Sigmoid colon (tissue), 7 donors: ENCODE measurements around the gene UROC1. TPM values are rescaled to one million over a fixed set of nuclear protein-coding genes. Genes with fewer than 3 reads are reported as not detected.
A peak's percentile ranks its signal among the peaks of the same experiment; 100 is the strongest.

Experiments
- DNase-seq: peaks from one replicate; pipeline ENCODE4 v3.0.0-alpha.2; 2019
- H3K27ac ChIP-seq, 4 donors: fragments of 200-600 bp; sonication (generic); one replicate each; pipeline ENCODE4 v1.5.1; 2016 to 2019; ENCODE audit warnings: mild to moderate bottlenecking in 1 of 4
- H3K27me3 ChIP-seq, 3 donors: fragments of 200-600 bp; sonication (generic); one replicate each; pipeline ENCODE4 v1.5.1; 2019; ENCODE audit warnings: mild to moderate bottlenecking in 1 of 3
- H3K36me3 ChIP-seq, 4 donors: fragments of 200-600 bp; sonication (generic); one replicate each; pipeline ENCODE4 v1.5.1; 2016 to 2019
- H3K4me1 ChIP-seq, 4 donors: fragments of 200-600 bp; sonication (generic); one replicate each; pipeline ENCODE4 v1.5.1; 2017 to 2019
- H3K4me3 ChIP-seq, 4 donors: fragments of 200-600 bp; sonication (generic); one replicate each; pipeline ENCODE4 v1.5.1; 2017 to 2019; ENCODE audit warnings: mild to moderate bottlenecking in 2 of 4, moderate library complexity in 1 of 4
- H3K9me3 ChIP-seq, 4 donors: fragments of 200-600 bp in 3 of 4; sonication (generic) in 3 of 4; one replicate each; pipeline versions ENCODE4 v1.5.1 to v1.6.1; 2013 to 2019
- CTCF ChIP-seq, 4 experiments: fragments of 450-650 bp in 3 of 4; fragments of 200-600 bp in 1 of 4; IDR thresholded peaks; one replicate each; pipeline ENCODE4 v1.5.1; 2016 to 2019; ENCODE audit warnings: antibody characterized with exemption in 4 of 4, mild to moderate bottlenecking in 3 of 4, moderate library complexity in 2 of 4
- EP300 ChIP-seq, 4 donors: sonication (generic); formaldehyde crosslinking; IDR thresholded peaks; one replicate each; pipeline ENCODE4 v1.6.1; 2017; ENCODE audit warnings: antibody characterized with exemption in 4 of 4
- POLR2A ChIP-seq, 2 donors: fragments of 450-650 bp; IDR thresholded peaks; one replicate each; pipeline ENCODE4 v1.6.1; 2016; ENCODE audit warnings: antibody characterized with exemption in 2 of 2, mild to moderate bottlenecking in 2 of 2, moderate library complexity in 2 of 2
- POLR2AphosphoS5 ChIP-seq, 4 donors: sonication (generic); formaldehyde crosslinking; IDR thresholded peaks; one replicate each; pipeline ENCODE4 v1.6.1; 2017; ENCODE audit warnings: antibody characterized with exemption in 4 of 4
- WGBS, 2 donors: extraction: QIAGEN DNeasy Blood & Tissue Kit; methylation state at CpG; one replicate each; pipeline ENCODE4 v1.1.7; 2013; 5-methylcytosine and 5-hydroxymethylcytosine counted together
- intact Hi-C: fragments of 100-400 bp; cut with DNase I; formaldehyde crosslinking; loops from one replicate; pipeline ENCODE4 v1.15.1; 2023
- polyA plus RNA-seq, 3 donors: library from polyadenylated mRNA; stranded (reverse); fragments of 200-250 nt; gene quantifications; one replicate each; pipeline ENCODE4 v1.2.3, GENCODE V29; 2013
- total RNA-seq, 4 donors: library from RNA; depleted of rRNA; stranded (reverse); fragments of >200 nt; gene quantifications; one replicate each; pipeline ENCODE4 v1.1.0, GENCODE V29; 2016
- donor health status: healthy with polysubstance abuse.
- donor health status: Bipolar disorder and iron deficiency.
- donor health status: healthy.

The UROC1 gene
- total and polyA plus RNA-seq, 7 donors, result 0.03 TPM; not detected in 6

- H3K4me1 ChIP-seq, result peaks cover 0 to 59% (median 36%) of the 10 kb centered on the region in 4 donors
- H3K27me3 ChIP-seq, result no peaks in the 10 kb centered on the region
- DNase-seq, result peak; percentile 64
- peaks cover 28 to 88% (median 69%) of the 10 kb centered on the region in 4 donors for H3K36me3 ChIP-seq
- no peak overlapping the region for H3K27ac ChIP-seq
- no peaks in the 10 kb centered on the region for H3K9me3 ChIP-seq
- 83 to 87% methylated on average over 13 of the region's 13 CpGs for WGBS, 2 donors
- no peak for TF ChIP-seq CTCF (IDR thresholded peaks at IDR 0.05)
- no peak for TF ChIP-seq EP300 (IDR thresholded peaks at IDR 0.05)
- no peak for TF ChIP-seq POLR2AphosphoS5 (IDR thresholded peaks at IDR 0.05)
- no peak for TF ChIP-seq POLR2A (IDR thresholded peaks at IDR 0.05)
- no peak overlapping the region for H3K4me3 ChIP-seq
- intact Hi-C loops, result no loop called here
These were observed 49.3 kb downstream of the UROC1 start for GRCh38 chr3:126468028-126468891.

- Histone ChIP-seq H3K4me1 (peaks cover 0 to 52% (median 29%) of the 10 kb centered on the region in 4 donors), H3K27ac (no peak overlapping the region), H3K4me3 (no peak overlapping the region), H3K27me3 (no peaks in the 10 kb centered on the region), H3K36me3 (peaks cover 31 to 95% (median 72%) of the 10 kb centered on the region in 4 donors), H3K9me3 (no peaks in the 10 kb centered on the region)
- TF ChIP-seq EP300 (IDR thresholded peaks at IDR 0.05), result no peak
- no peak for TF ChIP-seq POLR2A (IDR thresholded peaks at IDR 0.05)
- TF ChIP-seq CTCF (IDR thresholded peaks at IDR 0.05), result no peak
- no peak for TF ChIP-seq POLR2AphosphoS5 (IDR thresholded peaks at IDR 0.05)
- intact Hi-C loops, result no loop called here
- peak; percentile 15 for DNase-seq
- WGBS, 2 donors, result 81 to 83% methylated on average over 8 of the region's 8 CpGs
These were observed 50.0 kb downstream of the UROC1 start for GRCh38 chr3:126467611-126467955.

- no peak overlapping the region for H3K27ac ChIP-seq
- no peak overlapping the region for H3K4me3 ChIP-seq
- no peaks in the 10 kb centered on the region for H3K27me3 ChIP-seq
- TF ChIP-seq POLR2A (IDR thresholded peaks at IDR 0.05) (no peak), POLR2AphosphoS5 (IDR thresholded peaks at IDR 0.05) (no peak), CTCF (IDR thresholded peaks at IDR 0.05) (no peak), EP300 (IDR thresholded peaks at IDR 0.05) (no peak)
- peaks cover 0 to 47% (median 24%) of the 10 kb centered on the region in 4 donors for H3K4me1 ChIP-seq
- peak; percentile 46 for DNase-seq
- intact Hi-C loops, result no loop called here
- H3K36me3 ChIP-seq, result peaks cover 34 to 100% (median 76%) of the 10 kb centered on the region in 4 donors
- no peaks in the 10 kb centered on the region for H3K9me3 ChIP-seq
- 88 to 89% methylated on average over 19 of the region's 19 CpGs for WGBS, 2 donors
These were observed 50.5 kb downstream of the UROC1 start for GRCh38 chr3:126466886-126467610.

GRCh38 chr3:126465928-126466544 lies 51.5 kb downstream of the UROC1 start:
- Histone ChIP-seq H3K27me3 (no peaks in the 10 kb centered on the region), H3K9me3 (no peaks in the 10 kb centered on the region), H3K36me3 (peaks cover 43 to 100% (median 84%) of the 10 kb centered on the region in 4 donors), H3K27ac (no peak overlapping the region), H3K4me1 (peaks cover 0 to 37% (median 14%) of the 10 kb centered on the region in 4 donors), H3K4me3 (no peak overlapping the region)
- no peak for TF ChIP-seq POLR2A (IDR thresholded peaks at IDR 0.05)
- no peak for TF ChIP-seq EP300 (IDR thresholded peaks at IDR 0.05)
- no peak for TF ChIP-seq POLR2AphosphoS5 (IDR thresholded peaks at IDR 0.05)
- no peak for TF ChIP-seq CTCF (IDR thresholded peaks at IDR 0.05)
- intact Hi-C loops, result no loop called here
- DNase-seq, result peak; percentile 66
- WGBS, 2 donors, result 85 to 86% methylated on average over 16 of the region's 16 CpGs
